ENCODE measurements around the gene SLC9A9. TPM values are rescaled to one million over a fixed set of nuclear protein-coding genes. Genes with fewer than 3 reads are reported as not detected.

Gene SLC9A9
- total RNA-seq, 1 donor from 2014 or later, result 0.22 TPM

GRCh38 chr3:143362115-143362991 is 485.9 kb downstream of the SLC9A9 start:
- Mint-ChIP-seq H3K4me3 (no peak overlapping the region), H3K27ac (no peak overlapping the region)
- H3F3A ChIP-seq (ENCODE audit: low read depth), result peaks cover 21% of the 10 kb centered on the region

GRCh38 chr3:143361589-143361988 is 486.7 kb downstream of the SLC9A9 start:
- Histone ChIP-seq H3K27ac (peak overlapping the region; percentile 75), H4K20me1 (ENCODE audit: low read depth) (no peaks in the 10 kb centered on the region), H3K27me3 (no peaks in the 10 kb centered on the region), H3K4me3 (no peak overlapping the region), H3K4me2 (no peak overlapping the region), H3F3A (ENCODE audit: low read depth) (peaks cover 21% of the 10 kb centered on the region), H3K9ac (no peak overlapping the region), H3K9me3 (ENCODE audit: low read depth) (no peaks in the 10 kb centered on the region), H3K36me3 (no peaks in the 10 kb centered on the region), H3K79me2 (ENCODE audit: low read depth) (no peaks in the 10 kb centered on the region), H2AFZ (replicated peaks) (no peak overlapping the region), H3K4me1 (peaks cover 28% of the 10 kb centered on the region)
- peaks cover 15% of the 10 kb centered on the region for H3K4me1 Mint-ChIP-seq
- H3K9me3 Mint-ChIP-seq, result peaks cover 8% of the 10 kb centered on the region
- no peaks in the 10 kb centered on the region for H3K27me3 Mint-ChIP-seq (ENCODE audit: insufficient read depth, low read depth)
- TF ChIP-seq EZH2phosphoT487 (IDR thresholded peaks at IDR 0.05), result no peak
- no peak for TF ChIP-seq EZH2 (IDR thresholded peaks at IDR 0.05)
- no peak for TF ChIP-seq CTCF (IDR thresholded peaks at IDR 0.05)
- no peaks in the 10 kb centered on the region for H3K36me3 Mint-ChIP-seq
- no peak overlapping the region for H3K4me3 Mint-ChIP-seq
- no peak overlapping the region for H3K27ac Mint-ChIP-seq
- DNase-seq (ENCODE audit: low spot score), result no peak

More at GRCh38 chr3:143362115-143362991, 485.9 kb downstream of the SLC9A9 start:
- Histone ChIP-seq H2AFZ (replicated peaks) (peak overlapping the region; percentile 5), H3K27me3 (no peaks in the 10 kb centered on the region), H3K9me3 (ENCODE audit: low read depth) (no peaks in the 10 kb centered on the region), H3K4me2 (peak overlapping the region; percentile 65), H3K9ac (no peak overlapping the region), H3K4me1 (peaks cover 28% of the 10 kb centered on the region), H3K4me3 (no peak overlapping the region), H4K20me1 (ENCODE audit: low read depth) (no peaks in the 10 kb centered on the region), H3K79me2 (ENCODE audit: low read depth) (no peaks in the 10 kb centered on the region), H3K27ac (peak overlapping the region; percentile 75), H3K36me3 (no peaks in the 10 kb centered on the region)
- TF ChIP-seq CTCF (IDR thresholded peaks at IDR 0.05) (no peak), EZH2 (IDR thresholded peaks at IDR 0.05) (no peak), EZH2phosphoT487 (IDR thresholded peaks at IDR 0.05) (no peak)
- DNase-seq (ENCODE audit: low spot score), result peak; percentile 58
- no peaks in the 10 kb centered on the region for H3K27me3 Mint-ChIP-seq (ENCODE audit: insufficient read depth, low read depth)
- no peaks in the 10 kb centered on the region for H3K36me3 Mint-ChIP-seq
- peaks cover 8% of the 10 kb centered on the region for H3K9me3 Mint-ChIP-seq
- peaks cover 15% of the 10 kb centered on the region for H3K4me1 Mint-ChIP-seq

- Mint-ChIP-seq H3K36me3 (no peaks in the 10 kb centered on the region), H3K9me3 (peaks cover 8% of the 10 kb centered on the region), H3K27me3 (ENCODE audit: insufficient read depth, low read depth) (no peaks in the 10 kb centered on the region), H3K4me3 (no peak overlapping the region), H3K27ac (no peak overlapping the region), H3K4me1 (peaks cover 15% of the 10 kb centered on the region)
- Histone ChIP-seq H3K27me3 (no peaks in the 10 kb centered on the region), H3K4me3 (no peak overlapping the region), H3K9me3 (ENCODE audit: low read depth) (no peaks in the 10 kb centered on the region), H3F3A (ENCODE audit: low read depth) (peaks cover 21% of the 10 kb centered on the region), H3K36me3 (no peaks in the 10 kb centered on the region), H2AFZ (replicated peaks) (no peak overlapping the region), H3K4me2 (no peak overlapping the region), H3K9ac (no peak overlapping the region), H3K79me2 (ENCODE audit: low read depth) (no peaks in the 10 kb centered on the region), H4K20me1 (ENCODE audit: low read depth) (no peaks in the 10 kb centered on the region), H3K4me1 (peaks cover 28% of the 10 kb centered on the region), H3K27ac (no peak overlapping the region)
- no peak for DNase-seq (ENCODE audit: low spot score)
- no peak for TF ChIP-seq EZH2phosphoT487 (IDR thresholded peaks at IDR 0.05)
- TF ChIP-seq EZH2 (IDR thresholded peaks at IDR 0.05), result no peak
- TF ChIP-seq CTCF (IDR thresholded peaks at IDR 0.05), result no peak
Measured at GRCh38 chr3:143360244-143360643, 488.0 kb downstream of the SLC9A9 start.

All from neural progenitor cell (in vitro differentiated cells).